Measurements from ENCODE around the gene SLC39A11. TPM values are rescaled to one million over a fixed set of nuclear protein-coding genes. Genes with fewer than 3 reads are reported as not detected.

SLC39A11 gene
- total and polyA plus RNA-seq, 4 donors: 18.9 to 44.9 (median 28.2) TPM

DNA sequence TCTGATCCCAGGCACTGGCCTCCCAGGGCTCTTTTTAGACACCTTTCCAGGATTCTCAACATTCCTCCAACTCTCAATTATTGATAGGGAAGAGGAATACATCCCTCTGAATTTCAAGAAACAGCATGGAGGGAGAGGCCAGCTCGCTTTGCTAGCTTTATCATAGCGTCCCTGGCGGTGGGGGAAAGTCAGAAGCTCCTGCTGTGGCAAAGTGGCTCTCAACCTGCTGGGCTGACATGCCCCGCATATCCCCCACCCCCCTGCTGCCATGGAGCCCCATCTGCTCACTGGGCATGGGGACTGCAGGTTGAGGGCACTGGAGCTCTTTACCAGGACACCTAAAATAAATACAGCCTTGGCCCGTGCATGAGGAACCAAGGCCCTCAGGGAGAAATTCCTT is 140.3 kb downstream of the SLC39A11 start:
- Histone ChIP-seq H3K4me3 (ENCODE audit: low read depth in 1 of 3, low read length in 3 of 3) (no peak overlapping the region), H3K27me3 (ENCODE audit: control insufficient read depth in 4 of 4, insufficient read depth in 4 of 4, low read length in 3 of 4) (no peaks in the 10 kb centered on the region), H3K27ac (ENCODE audit: low read depth in 1 of 2, low read length in 2 of 2) (no peak overlapping the region), H3K36me3 (ENCODE audit: control insufficient read depth in 4 of 4, insufficient read depth in 3 of 4, low read depth in 1 of 4, low read length in 3 of 4) (no peaks in the 10 kb centered on the region), H3K4me1 (ENCODE audit: control insufficient read depth in 4 of 4, insufficient read depth in 4 of 4, low read length in 3 of 4) (peaks cover 0 to 5% (median 3%) of the 10 kb centered on the region in 4 donors), H3K9ac (ENCODE audit: low read depth in 1 of 2, low read length in 2 of 2) (no peak overlapping the region), H3K9me3 (ENCODE audit: control insufficient read depth in 4 of 4, low read length in 3 of 4) (no peaks in the 10 kb centered on the region)
- TF ChIP-seq CTCF (IDR thresholded peaks at IDR 0.05; ENCODE audit: low read depth, low read length, missing input control): no peak
- TF ChIP-seq TAF1 (conservative IDR thresholded peaks at IDR 0.05): no peak
- TF ChIP-seq ATF3 (IDR thresholded peaks at IDR 0.05): no peak
- 94% methylated on average over 5 of the region's 5 CpGs for WGBS
- DNase-seq (ENCODE audit: low spot score): no peak

- no peak overlapping the region for H3K4me3 ChIP-seq (ENCODE audit: low read depth in 1 of 3, low read length in 3 of 3)
- no peak for DNase-seq (ENCODE audit: low spot score)
- no peak overlapping the region for H3K27ac ChIP-seq (ENCODE audit: low read depth in 1 of 2, low read length in 2 of 2)
- H3K4me1 ChIP-seq (ENCODE audit: control insufficient read depth in 4 of 4, insufficient read depth in 4 of 4, low read length in 3 of 4): peaks cover 0 to 5% (median 3%) of the 10 kb centered on the region in 4 donors
- peaks cover 0 to 3% (median 0%) of the 10 kb centered on the region in 4 donors for H3K36me3 ChIP-seq (ENCODE audit: control insufficient read depth in 4 of 4, insufficient read depth in 3 of 4, low read depth in 1 of 4, low read length in 3 of 4)
- WGBS: 93% methylated on average over 8 of the region's 8 CpGs
- TF ChIP-seq REST (IDR thresholded peaks at IDR 0.05) (no peak), TAF1 (conservative IDR thresholded peaks at IDR 0.05) (no peak), RAD21 (IDR thresholded peaks at IDR 0.05) (no peak)
- no peaks in the 10 kb centered on the region for H3K27me3 ChIP-seq (ENCODE audit: control insufficient read depth in 4 of 4, insufficient read depth in 4 of 4, low read length in 3 of 4)
- no peak overlapping the region for H3K9ac ChIP-seq (ENCODE audit: low read depth in 1 of 2, low read length in 2 of 2)
- H3K9me3 ChIP-seq (ENCODE audit: control insufficient read depth in 4 of 4, low read length in 3 of 4): no peaks in the 10 kb centered on the region
Measured at GRCh38 chr17:72950242-72950931, 142.1 kb downstream of the SLC39A11 start.

GRCh38 chr17:72948115-72948514 is 144.4 kb downstream of the SLC39A11 start:
- Histone ChIP-seq H3K4me3 (ENCODE audit: low read depth in 1 of 3, low read length in 3 of 3) (no peak overlapping the region), H3K27me3 (ENCODE audit: control insufficient read depth in 4 of 4, insufficient read depth in 4 of 4, low read length in 3 of 4) (no peaks in the 10 kb centered on the region), H3K36me3 (ENCODE audit: control insufficient read depth in 4 of 4, insufficient read depth in 3 of 4, low read depth in 1 of 4, low read length in 3 of 4) (peaks cover 0 to 3% (median 0%) of the 10 kb centered on the region in 4 donors), H3K27ac (ENCODE audit: low read depth in 1 of 2, low read length in 2 of 2) (no peak overlapping the region), H3K9me3 (ENCODE audit: control insufficient read depth in 4 of 4, low read length in 3 of 4) (no peaks in the 10 kb centered on the region), H3K9ac (ENCODE audit: low read depth in 1 of 2, low read length in 2 of 2) (no peak overlapping the region), H3K4me1 (ENCODE audit: control insufficient read depth in 4 of 4, insufficient read depth in 4 of 4, low read length in 3 of 4) (peaks cover 0 to 2% (median 1%) of the 10 kb centered on the region in 4 donors)
- 98% methylated on average over 23 of the region's 23 CpGs for WGBS
- TF ChIP-seq YY1 (IDR thresholded peaks at IDR 0.05): no peak
- no peak for TF ChIP-seq TAF1 (conservative IDR thresholded peaks at IDR 0.05)
- no peak for TF ChIP-seq FOXA2 (IDR thresholded peaks at IDR 0.05)
- TF ChIP-seq CTCF (IDR thresholded peaks at IDR 0.05; ENCODE audit: low read depth, low read length, missing input control): no peak
- no peak for TF ChIP-seq EGR1 (IDR thresholded peaks at IDR 0.05; ENCODE audit: low read depth in 2 of 2)
- no peak for TF ChIP-seq FOXA1 (IDR thresholded peaks at IDR 0.05)
- no peak for TF ChIP-seq ATF3 (IDR thresholded peaks at IDR 0.05)
- no peak for TF ChIP-seq REST (IDR thresholded peaks at IDR 0.05)
- TF ChIP-seq JUND (IDR thresholded peaks at IDR 0.05): no peak
- no peak for DNase-seq (ENCODE audit: low spot score)
